Measurements from ENCODE around the gene PTPRK.
"Not testable (repeated sequence)": the region's sequence is repeated elsewhere in the genome, so short reads cannot be mapped to it uniquely, and the experiment has no call there.

The PTPRK gene

GRCh38 chr6:127997496-127998164 lies 522.8 kb downstream of the PTPRK start:
- in situ Hi-C loops (cut with HindIII; ENCODE audit: low sequenced_read_pairs), result no loop called here
- DNase-seq (ENCODE audit: low read depth, low spot score), result no peak
- H3K4me3 ChIP-seq (ENCODE audit: low read depth, low read length), result no peak overlapping the region
- TF ChIP-seq CTCF (IDR thresholded peaks at IDR 0.05; ENCODE audit: low read depth, low read length), result no peak

- DNase-seq (ENCODE audit: low read depth, low spot score), result no peak
- no peak overlapping the region for H3K4me3 ChIP-seq (ENCODE audit: low read depth, low read length)
Measured at GRCh38 chr6:127996925-127997324, 523.5 kb downstream of the PTPRK start.

GRCh38 chr6:127992144-127992543 lies 528.3 kb downstream of the PTPRK start:
- in situ Hi-C loops (cut with HindIII; ENCODE audit: low sequenced_read_pairs), result no loop called here
- no peak overlapping the region for H3K4me3 ChIP-seq (ENCODE audit: low read depth, low read length)
- DNase-seq (ENCODE audit: low read depth, low spot score), result no peak
- TF ChIP-seq CTCF (IDR thresholded peaks at IDR 0.05; ENCODE audit: low read depth, low read length), result no peak

More at GRCh38 chr6:127996925-127997324, 523.5 kb downstream of the PTPRK start:
- in situ Hi-C loops (cut with HindIII; ENCODE audit: low sequenced_read_pairs), result no loop called here
- TF ChIP-seq CTCF (IDR thresholded peaks at IDR 0.05; ENCODE audit: low read depth, low read length), result no peak

GRCh38 chr6:127990074-127990473 lies 530.3 kb downstream of the PTPRK start:
- no peak for DNase-seq (ENCODE audit: low read depth, low spot score)
- no peak for TF ChIP-seq CTCF (IDR thresholded peaks at IDR 0.05; ENCODE audit: low read depth, low read length)
- in situ Hi-C loops (cut with HindIII; ENCODE audit: low sequenced_read_pairs), result no loop called here
- H3K4me3 ChIP-seq (ENCODE audit: low read depth, low read length), result no peak overlapping the region

GRCh38 chr6:127980996-127981395 lies 539.4 kb downstream of the PTPRK start:
- H3K4me3 ChIP-seq (ENCODE audit: low read depth, low read length), result no peak overlapping the region
- DNase-seq (ENCODE audit: low read depth, low spot score), result no peak
- in situ Hi-C loops (cut with HindIII; ENCODE audit: low sequenced_read_pairs), result no loop called here
- TF ChIP-seq CTCF (IDR thresholded peaks at IDR 0.05; ENCODE audit: low read depth, low read length), result no peak

GRCh38 chr6:127978185-127978584 lies 542.2 kb downstream of the PTPRK start:
- H3K4me3 ChIP-seq (ENCODE audit: low read depth, low read length); DNase-seq (ENCODE audit: low read depth, low spot score); in situ Hi-C loops (cut with HindIII; ENCODE audit: low sequenced_read_pairs): not testable (repeated sequence)

GRCh38 chr6:127976796-127977195 lies 543.6 kb downstream of the PTPRK start:
- no peak for TF ChIP-seq CTCF (IDR thresholded peaks at IDR 0.05; ENCODE audit: low read depth, low read length)
- no peak overlapping the region for H3K4me3 ChIP-seq (ENCODE audit: low read depth, low read length)
- DNase-seq (ENCODE audit: low read depth, low spot score), result no peak
- in situ Hi-C loops (cut with HindIII; ENCODE audit: low sequenced_read_pairs), result no loop called here
